Midbrain (tissue), 1 donor: ENCODE results near the gene RPL22.

ENCODE experiments used
- DNase-seq: peaks from one replicate; lab custom pipeline; 2025; lab: John Stamatoyannopoulos, UW

Gene RPL22

GRCh38 chr1:6200188-6200809 lies 904 bp upstream of the RPL22 start:
- DNase-seq: no peak

GRCh38 chr1:6198646-6199297 lies 623 bp downstream of the RPL22 start:
- peak; percentile 44 for DNase-seq

- no peak for DNase-seq
Observed at GRCh38 chr1:6197746-6198427, 1.5 kb downstream of the RPL22 start.

GRCh38 chr1:6191968-6192367 lies 7.4 kb downstream of the RPL22 start:
- DNase-seq: no peak

GRCh38 chr1:6188466-6188865 lies 10.9 kb downstream of the RPL22 start:
- DNase-seq: no peak

GRCh38 chr1:6185635-6186382 lies 13.6 kb downstream of the RPL22 start:
- DNase-seq: peak; percentile 2

GRCh38 chr1:6185151-6185550 lies 14.2 kb downstream of the RPL22 start:
- DNase-seq: no peak

- no peak for DNase-seq
Observed at GRCh38 chr1:6184083-6184783, 15.2 kb downstream of the RPL22 start.

GRCh38 chr1:6183520-6183989 lies 15.8 kb downstream of the RPL22 start:
- no peak for DNase-seq

GRCh38 chr1:6181347-6181770 lies 18.0 kb downstream of the RPL22 start:
- DNase-seq: no peak

GRCh38 chr1:6180707-6181311 lies 18.6 kb downstream of the RPL22 start:
- no peak for DNase-seq

GRCh38 chr1:6180268-6180706 lies 19.1 kb downstream of the RPL22 start, which contains the start of gene CHD5:
CHD5 (minus strand) TSS chr1:6180321; CDS start chr1:6180023, 298 bp downstream.
- no peak for DNase-seq

GRCh38 chr1:6179564-6180175 lies 19.7 kb downstream of the RPL22 start:
- no peak for DNase-seq

GRCh38 chr1:6178751-6179563 lies 20.4 kb downstream of the RPL22 start:
- DNase-seq: no peak

GRCh38 chr1:6177681-6178380 lies 21.6 kb downstream of the RPL22 start:
- DNase-seq: no peak

GRCh38 chr1:6176779-6177178 lies 22.6 kb downstream of the RPL22 start:
- no peak for DNase-seq

GRCh38 chr1:6175411-6175828 lies 24.0 kb downstream of the RPL22 start:
- no peak for DNase-seq

GRCh38 chr1:6174621-6175410 lies 24.6 kb downstream of the RPL22 start:
- DNase-seq: no peak
